Kidney epithelial cell (primary cell): ENCODE results near the gene LRRN2. TPM values are rescaled to one million over a fixed set of nuclear protein-coding genes. Genes with fewer than 3 reads are reported as not detected.

Experiments used
- DNase-seq: peaks from one replicate; pipeline ENCODE4 v3.0.0-alpha.2; 2010; ENCODE audit warnings: low read depth
- H3K27me3 ChIP-seq: 2 replicates; pipeline ENCODE4 v1.6.0; 2011; ENCODE audit warnings: low read length; ENCODE audit not compliant: control insufficient read depth, insufficient read depth
- H3K36me3 ChIP-seq: 2 replicates; pipeline ENCODE4 v1.5.1; 2011; ENCODE audit warnings: low read length; ENCODE audit not compliant: control insufficient read depth, insufficient read depth
- H3K4me3 ChIP-seq: 2 replicates; pipeline ENCODE4 v1.5.1; 2011; ENCODE audit warnings: low read depth, mild to moderate bottlenecking, control low read depth, low read length
- CTCF ChIP-seq: IDR thresholded peaks from 2 replicates; pipeline ENCODE4 v1.5.1; 2011; ENCODE audit warnings: mild to moderate bottlenecking, moderate library complexity, low read length, control low read depth, inconsistent platforms; ENCODE audit not compliant: insufficient read depth, poor library complexity, severe bottlenecking
- total RNA-seq: library from RNA; depleted of rRNA; stranded (reverse); fragments of >200 nt; gene quantifications from 2 replicates; pipeline ENCODE4 v1.2.3, GENCODE V29; 2015

The LRRN2 gene
- total RNA-seq, 1 donor from 2014 or later, result 7.6 TPM

GRCh38 chr1:204615881-204616280 lies 69.7 kb downstream of the LRRN2 start:
- Histone ChIP-seq H3K27me3 (peaks cover 5% of the 10 kb centered on the region), H3K4me3 (no peak overlapping the region), H3K36me3 (no peaks in the 10 kb centered on the region)
- TF ChIP-seq CTCF, result no peak
- DNase-seq, result no peak

GRCh38 chr1:204613636-204614035 lies 71.9 kb downstream of the LRRN2 start:
- no peaks in the 10 kb centered on the region for H3K36me3 ChIP-seq
- TF ChIP-seq CTCF, result no peak
- no peak for DNase-seq
- peaks cover 6% of the 10 kb centered on the region for H3K27me3 ChIP-seq
- no peak overlapping the region for H3K4me3 ChIP-seq

- H3K4me3 ChIP-seq, result no peak overlapping the region
- DNase-seq, result no peak
- no peaks in the 10 kb centered on the region for H3K36me3 ChIP-seq
- H3K27me3 ChIP-seq, result peaks cover 9% of the 10 kb centered on the region
- TF ChIP-seq CTCF, result no peak
Observed at GRCh38 chr1:204612326-204612725, 73.2 kb downstream of the LRRN2 start.

GRCh38 chr1:204611036-204611435 lies 74.5 kb downstream of the LRRN2 start:
- no peak for DNase-seq
- TF ChIP-seq CTCF, result no peak
- Histone ChIP-seq H3K4me3 (no peak overlapping the region), H3K27me3 (peaks cover 7% of the 10 kb centered on the region), H3K36me3 (no peaks in the 10 kb centered on the region)

GRCh38 chr1:204607910-204608309 lies 77.6 kb downstream of the LRRN2 start:
- DNase-seq, result no peak
- TF ChIP-seq CTCF, result no peak
- peaks cover 5% of the 10 kb centered on the region for H3K27me3 ChIP-seq

GRCh38 chr1:204605791-204606190 lies 79.7 kb downstream of the LRRN2 start:
- no peak overlapping the region for H3K4me3 ChIP-seq
- H3K36me3 ChIP-seq, result no peaks in the 10 kb centered on the region
- DNase-seq, result no peak
- TF ChIP-seq CTCF, result no peak
- peaks cover 3% of the 10 kb centered on the region for H3K27me3 ChIP-seq

More at GRCh38 chr1:204607910-204608309, 77.6 kb downstream of the LRRN2 start:
- Histone ChIP-seq H3K4me3 (no peak overlapping the region), H3K36me3 (no peaks in the 10 kb centered on the region)
